A673 (cell line): ENCODE data around the gene ZDHHC6.

Experiments used
- CTCF ChIP-seq: fragments of 300-800, 200-600 bp; sonication (generic); conservative IDR thresholded peaks from 2 replicates; pipeline ENCODE4 v1.5.1; 2017; ENCODE audit warnings: low read depth, mild to moderate bottlenecking, antibody characterized with exemption, low read length, moderate library complexity, mixed read lengths
- EZH2 ChIP-seq: fragments of 200-600 bp; sonication (generic); IDR thresholded peaks from 2 replicates; pipeline ENCODE4 v1.6.1; 2017; ENCODE audit warnings: borderline replicate concordance, low read depth, mild to moderate bottlenecking, mixed read lengths, antibody characterized with exemption, low read length; ENCODE audit not compliant: poor library complexity, severe bottlenecking

- no peak for TF ChIP-seq CTCF
- no peak for TF ChIP-seq EZH2
Observed at GRCh38 chr10:112390125-112390703, 56.5 kb downstream of the ZDHHC6 start.
